ENCODE measurements around the gene SRGAP1.
"Not testable (repeated sequence)": the region's sequence is repeated elsewhere in the genome, so short reads cannot be mapped to it uniquely, and the experiment has no call there.

SRGAP1 gene

DNA sequence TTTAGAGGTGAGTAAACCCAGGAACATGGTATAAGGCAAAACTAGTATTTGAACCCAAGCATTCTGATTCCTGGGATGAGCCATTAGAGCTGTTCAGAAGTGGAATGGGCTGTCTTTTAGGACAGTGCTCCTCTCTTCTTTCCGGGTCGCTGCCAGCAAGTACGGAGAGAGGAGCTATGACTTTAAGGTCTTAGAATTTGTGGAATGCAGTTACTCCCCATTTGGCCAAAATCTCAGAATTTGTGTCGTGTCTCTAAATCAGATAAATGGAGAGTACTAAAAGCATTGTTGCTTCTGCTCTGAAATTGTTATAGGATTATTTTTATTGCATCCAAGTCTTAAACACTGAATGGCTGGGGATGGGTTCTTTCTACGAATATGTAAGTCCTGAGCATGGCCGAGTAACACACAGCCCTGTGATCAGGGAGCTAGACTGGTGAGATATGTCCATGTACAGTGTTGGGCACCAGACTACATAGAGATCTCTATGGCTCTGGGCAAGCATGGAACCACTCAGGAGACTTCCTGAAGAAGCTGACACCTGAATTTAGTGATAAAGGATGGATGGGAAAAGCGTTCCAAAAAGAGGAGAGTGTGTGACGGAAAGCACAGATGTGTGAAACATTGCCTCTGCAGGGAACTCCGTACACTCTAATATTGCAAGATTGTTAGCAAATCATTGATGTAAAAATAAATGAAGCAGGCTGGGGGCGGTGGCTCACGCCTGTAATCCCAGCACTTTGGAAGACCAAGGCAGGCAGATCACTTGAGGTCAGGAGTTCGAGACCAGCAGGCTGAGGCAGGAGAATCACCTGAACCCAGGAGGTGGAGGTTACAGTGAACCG is 184.7 kb downstream of the SRGAP1 start:
- Histone ChIP-seq H3K9ac (ENCODE audit: low read depth, low read length) (no peak overlapping the region), H3K9me3 (ENCODE audit: control insufficient read depth, insufficient read depth, low read length) (no peaks in the 10 kb centered on the region), H3K4me1 (ENCODE audit: control insufficient read depth, insufficient read depth, low read length) (no peaks in the 10 kb centered on the region), H3K36me3 (ENCODE audit: control insufficient read depth, insufficient read depth, low read length) (no peaks in the 10 kb centered on the region), H3K27me3 (ENCODE audit: control insufficient read depth, insufficient read depth, low read length) (no peaks in the 10 kb centered on the region), H3K27ac (ENCODE audit: low read depth, low read length) (no peak overlapping the region), H3K4me3 (ENCODE audit: low read depth, low read length) (no peak overlapping the region)

DNA sequence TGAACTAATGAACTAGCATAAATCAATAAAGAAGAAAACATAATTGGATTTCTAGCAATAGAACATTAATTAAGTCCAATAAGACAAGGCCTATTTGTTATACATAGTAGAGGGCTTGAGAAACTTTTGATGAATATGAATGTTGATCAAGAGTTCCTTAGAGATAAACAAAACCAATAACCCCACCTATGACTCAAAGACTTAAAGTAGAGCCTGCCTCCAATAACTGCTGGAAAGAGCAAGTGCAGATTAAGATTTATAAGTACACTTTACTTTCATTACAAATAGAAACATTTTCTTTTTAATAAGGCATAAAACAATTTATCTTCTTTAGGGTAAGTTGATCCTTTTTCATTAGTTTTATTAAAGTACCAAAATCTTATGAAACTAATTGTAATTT is 185.7 kb downstream of the SRGAP1 start:
- Histone ChIP-seq H3K27ac (ENCODE audit: low read depth, low read length) (no peak overlapping the region), H3K4me3 (ENCODE audit: low read depth, low read length) (no peak overlapping the region), H3K9ac (ENCODE audit: low read depth, low read length) (no peak overlapping the region), H3K4me1 (ENCODE audit: control insufficient read depth, insufficient read depth, low read length) (no peaks in the 10 kb centered on the region), H3K27me3 (ENCODE audit: control insufficient read depth, insufficient read depth, low read length) (no peaks in the 10 kb centered on the region), H3K9me3 (ENCODE audit: control insufficient read depth, insufficient read depth, low read length) (no peaks in the 10 kb centered on the region), H3K36me3 (ENCODE audit: control insufficient read depth, insufficient read depth, low read length) (no peaks in the 10 kb centered on the region)

DNA sequence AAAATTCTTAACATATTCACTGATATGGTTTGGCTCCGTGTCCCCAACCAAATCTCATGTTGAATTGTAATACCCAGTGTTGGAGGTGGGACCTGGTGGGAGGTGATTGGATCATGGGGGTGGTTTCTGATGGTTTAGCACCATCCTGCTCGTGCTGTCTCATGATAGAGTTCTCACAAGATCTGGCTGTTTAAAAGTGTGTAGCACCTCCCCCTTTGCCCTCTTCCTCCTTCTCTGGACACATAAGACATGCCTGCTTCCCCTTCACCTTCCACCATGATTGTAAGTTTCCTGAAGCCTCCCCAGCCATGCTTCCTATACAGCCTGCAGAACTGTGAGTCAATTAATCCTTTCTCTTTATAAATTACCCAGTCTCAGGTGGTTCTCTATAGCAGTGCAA is 189.6 kb downstream of the SRGAP1 start:
- H3K4me3 ChIP-seq (ENCODE audit: low read depth, low read length); H3K4me1 ChIP-seq (ENCODE audit: control insufficient read depth, insufficient read depth, low read length); H3K27me3 ChIP-seq (ENCODE audit: control insufficient read depth, insufficient read depth, low read length); H3K27ac ChIP-seq (ENCODE audit: low read depth, low read length); H3K36me3 ChIP-seq (ENCODE audit: control insufficient read depth, insufficient read depth, low read length); H3K9me3 ChIP-seq (ENCODE audit: control insufficient read depth, insufficient read depth, low read length); H3K9ac ChIP-seq (ENCODE audit: low read depth, low read length): not testable (repeated sequence)

DNA sequence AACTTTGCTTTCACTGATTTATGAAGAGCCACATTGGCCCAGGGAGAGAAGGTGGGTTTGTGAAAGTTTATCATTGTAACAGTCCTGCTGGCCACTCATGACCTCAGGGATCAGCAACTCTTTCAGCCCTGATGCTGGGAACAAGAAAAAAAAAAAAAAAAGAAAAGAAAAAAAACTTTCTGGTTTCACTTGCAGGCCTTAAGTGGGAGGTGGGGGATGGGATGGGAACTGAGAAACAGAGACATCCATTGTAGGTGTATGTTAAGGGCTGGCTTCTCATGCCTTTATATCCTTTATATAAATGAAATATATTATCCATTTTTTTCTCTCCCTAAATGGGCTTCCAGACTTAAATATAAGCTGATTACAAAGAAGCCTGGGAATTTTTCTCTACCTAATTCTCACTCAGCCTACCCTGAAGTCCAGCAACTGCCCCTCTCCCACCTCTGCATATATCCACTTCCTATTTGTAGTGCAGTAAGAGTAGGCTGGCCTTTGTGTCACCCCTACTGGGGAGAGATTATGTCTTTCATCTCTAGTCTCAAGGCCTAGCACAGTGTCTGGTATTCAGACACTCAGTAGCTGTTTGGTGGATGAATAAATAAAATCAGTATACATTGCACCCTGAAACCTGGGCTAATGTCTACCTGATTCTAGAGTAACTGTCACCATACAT is 190.5 kb downstream of the SRGAP1 start:
- no peaks in the 10 kb centered on the region for H3K27me3 ChIP-seq (ENCODE audit: control insufficient read depth, insufficient read depth, low read length)
- no peak overlapping the region for H3K4me3 ChIP-seq (ENCODE audit: low read depth, low read length)
- no peak overlapping the region for H3K9ac ChIP-seq (ENCODE audit: low read depth, low read length)
- H3K36me3 ChIP-seq (ENCODE audit: control insufficient read depth, insufficient read depth, low read length) = no peaks in the 10 kb centered on the region
- H3K9me3 ChIP-seq (ENCODE audit: control insufficient read depth, insufficient read depth, low read length) = no peaks in the 10 kb centered on the region
- H3K4me1 ChIP-seq (ENCODE audit: control insufficient read depth, insufficient read depth, low read length) = peaks cover 18% of the 10 kb centered on the region
- no peak overlapping the region for H3K27ac ChIP-seq (ENCODE audit: low read depth, low read length)

DNA sequence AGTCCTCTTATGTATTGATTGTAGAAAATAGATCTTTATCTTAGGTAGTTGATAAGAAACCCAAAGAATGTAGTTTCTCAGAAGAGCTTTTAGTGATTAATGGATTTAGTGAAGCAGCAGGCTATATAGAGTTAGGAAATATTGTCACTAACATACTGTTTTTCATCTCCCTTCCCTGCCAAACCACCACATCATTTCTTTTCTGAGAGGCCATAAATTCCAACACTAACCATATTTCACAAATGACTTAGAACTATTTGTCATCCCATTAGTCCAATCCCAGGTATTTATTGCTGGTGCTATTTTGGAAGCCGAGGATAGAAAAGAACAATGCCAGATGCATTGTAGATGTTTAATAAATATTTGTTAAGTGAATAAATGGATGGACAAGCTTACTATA is 191.9 kb downstream of the SRGAP1 start:
- Histone ChIP-seq H3K9me3 (ENCODE audit: control insufficient read depth, insufficient read depth, low read length) (no peaks in the 10 kb centered on the region), H3K4me3 (ENCODE audit: low read depth, low read length) (no peak overlapping the region), H3K27ac (ENCODE audit: low read depth, low read length) (no peak overlapping the region), H3K9ac (ENCODE audit: low read depth, low read length) (no peak overlapping the region), H3K36me3 (ENCODE audit: control insufficient read depth, insufficient read depth, low read length) (no peaks in the 10 kb centered on the region), H3K27me3 (ENCODE audit: control insufficient read depth, insufficient read depth, low read length) (no peaks in the 10 kb centered on the region), H3K4me1 (ENCODE audit: control insufficient read depth, insufficient read depth, low read length) (peaks cover 22% of the 10 kb centered on the region)

DNA sequence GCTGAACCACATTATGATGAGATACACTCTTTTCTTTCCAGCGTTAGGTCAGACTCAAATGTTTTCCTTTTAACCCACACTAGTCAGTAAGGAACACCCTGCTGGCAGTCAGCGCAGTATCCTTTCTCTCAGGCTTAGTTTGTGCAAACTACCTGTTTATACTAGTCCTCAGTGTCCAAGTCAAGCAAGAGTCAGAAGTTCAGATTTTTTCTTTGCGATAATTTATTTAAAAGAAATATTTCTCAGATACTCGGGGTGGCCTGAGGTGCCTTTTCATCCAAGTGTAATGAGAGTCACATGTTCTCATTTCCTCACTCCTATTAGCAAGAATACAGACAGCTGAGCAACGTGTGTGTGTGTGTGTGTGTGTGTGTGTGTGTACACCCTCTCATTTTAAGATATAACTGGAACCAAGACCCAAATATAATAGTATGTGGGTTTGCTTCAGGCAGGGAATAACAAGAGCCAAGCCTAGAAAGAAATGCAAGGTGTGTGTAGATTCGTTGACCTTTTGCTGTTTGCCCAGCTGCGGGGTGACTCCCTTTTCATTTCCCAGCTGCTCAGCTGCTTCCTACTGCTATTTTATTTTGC is 194.9 kb downstream of the SRGAP1 start:
- no peaks in the 10 kb centered on the region for H3K36me3 ChIP-seq (ENCODE audit: control insufficient read depth, insufficient read depth, low read length)
- H3K4me1 ChIP-seq (ENCODE audit: control insufficient read depth, insufficient read depth, low read length) = peaks cover 22% of the 10 kb centered on the region
- peak overlapping the region; percentile 60 for H3K27ac ChIP-seq (ENCODE audit: low read depth, low read length)
- H3K4me3 ChIP-seq (ENCODE audit: low read depth, low read length) = no peak overlapping the region; the same call in 1 of the 2 replicates
- no peak overlapping the region for H3K9ac ChIP-seq (ENCODE audit: low read depth, low read length)
- no peaks in the 10 kb centered on the region for H3K9me3 ChIP-seq (ENCODE audit: control insufficient read depth, insufficient read depth, low read length)
- no peaks in the 10 kb centered on the region for H3K27me3 ChIP-seq (ENCODE audit: control insufficient read depth, insufficient read depth, low read length)

DNA sequence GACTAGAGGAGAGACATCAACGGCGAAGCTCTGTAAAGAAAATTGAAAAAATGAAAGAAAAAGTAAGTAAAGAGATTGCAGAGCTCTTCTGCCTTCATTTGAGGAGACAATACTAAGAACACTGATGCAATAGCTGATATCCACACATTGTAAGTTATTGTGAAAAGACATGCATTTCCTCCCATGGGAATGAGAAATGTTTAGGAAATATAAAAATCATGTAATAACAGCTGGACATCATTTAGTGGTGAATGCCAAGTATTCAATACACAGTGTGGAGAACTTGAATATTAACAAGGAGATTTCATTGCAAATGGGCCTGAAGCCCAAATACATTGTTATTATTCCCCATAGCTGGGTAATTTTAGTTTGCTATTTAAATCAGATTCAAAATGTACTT is 198.4 kb downstream of the SRGAP1 start:
- H3K9ac ChIP-seq (ENCODE audit: low read depth, low read length) = no peak overlapping the region
- H3K27ac ChIP-seq (ENCODE audit: low read depth, low read length) = no peak overlapping the region
- no peaks in the 10 kb centered on the region for H3K27me3 ChIP-seq (ENCODE audit: control insufficient read depth, insufficient read depth, low read length)
- no peaks in the 10 kb centered on the region for H3K36me3 ChIP-seq (ENCODE audit: control insufficient read depth, insufficient read depth, low read length)
- peaks cover 22% of the 10 kb centered on the region for H3K4me1 ChIP-seq (ENCODE audit: control insufficient read depth, insufficient read depth, low read length)
- H3K4me3 ChIP-seq (ENCODE audit: low read depth, low read length) = no peak overlapping the region
- no peaks in the 10 kb centered on the region for H3K9me3 ChIP-seq (ENCODE audit: control insufficient read depth, insufficient read depth, low read length)

DNA sequence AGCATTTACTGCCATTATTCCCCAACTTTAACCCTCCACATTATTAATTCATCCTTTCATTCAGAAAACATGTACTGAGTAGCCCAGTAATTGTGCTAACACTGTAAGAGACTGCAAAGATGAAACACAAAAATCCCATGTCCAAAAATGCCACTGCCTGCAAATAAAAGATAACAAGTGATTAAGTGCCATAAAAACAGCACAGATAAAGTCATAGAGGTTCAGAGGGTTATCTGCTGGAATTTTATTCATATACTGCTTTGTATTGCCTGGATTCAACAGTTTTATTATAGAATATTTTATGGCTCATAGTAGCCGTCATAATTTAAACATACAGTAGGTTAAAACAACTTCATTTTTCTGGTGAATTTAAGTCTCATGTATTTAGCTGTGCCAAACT is 199.7 kb downstream of the SRGAP1 start:
- Histone ChIP-seq H3K4me1 (ENCODE audit: control insufficient read depth, insufficient read depth, low read length) (peaks cover 13% of the 10 kb centered on the region), H3K36me3 (ENCODE audit: control insufficient read depth, insufficient read depth, low read length) (no peaks in the 10 kb centered on the region), H3K4me3 (ENCODE audit: low read depth, low read length) (no peak overlapping the region), H3K27me3 (ENCODE audit: control insufficient read depth, insufficient read depth, low read length) (no peaks in the 10 kb centered on the region), H3K27ac (ENCODE audit: low read depth, low read length) (no peak overlapping the region), H3K9me3 (ENCODE audit: control insufficient read depth, insufficient read depth, low read length) (no peaks in the 10 kb centered on the region), H3K9ac (ENCODE audit: low read depth, low read length) (no peak overlapping the region)

DNA sequence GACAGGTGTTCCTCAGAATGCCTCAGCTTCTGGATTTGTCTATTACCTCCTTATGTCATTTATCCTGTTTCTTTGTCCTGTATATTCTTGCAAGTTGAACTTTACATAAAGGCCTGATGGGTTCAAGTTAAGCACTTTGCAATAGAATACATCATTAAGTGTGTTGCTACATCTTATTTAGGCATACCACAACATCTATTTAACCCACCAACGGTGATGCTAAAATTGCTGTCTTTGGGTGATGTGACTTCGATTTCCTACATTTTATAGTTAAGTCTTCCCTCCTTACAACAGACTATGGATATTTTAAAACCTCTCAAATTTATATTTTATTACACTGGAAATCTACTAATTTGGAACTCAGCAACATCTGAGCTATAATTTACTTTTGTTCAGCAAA is 206.6 kb downstream of the SRGAP1 start:
- H3K9ac ChIP-seq (ENCODE audit: low read depth, low read length) = no peak overlapping the region
- no peak overlapping the region for H3K27ac ChIP-seq (ENCODE audit: low read depth, low read length)
- no peaks in the 10 kb centered on the region for H3K36me3 ChIP-seq (ENCODE audit: control insufficient read depth, insufficient read depth, low read length)
- H3K4me3 ChIP-seq (ENCODE audit: low read depth, low read length) = no peak overlapping the region
- H3K27me3 ChIP-seq (ENCODE audit: control insufficient read depth, insufficient read depth, low read length) = no peaks in the 10 kb centered on the region
- H3K9me3 ChIP-seq (ENCODE audit: control insufficient read depth, insufficient read depth, low read length) = no peaks in the 10 kb centered on the region
- H3K4me1 ChIP-seq (ENCODE audit: control insufficient read depth, insufficient read depth, low read length) = no peaks in the 10 kb centered on the region

DNA sequence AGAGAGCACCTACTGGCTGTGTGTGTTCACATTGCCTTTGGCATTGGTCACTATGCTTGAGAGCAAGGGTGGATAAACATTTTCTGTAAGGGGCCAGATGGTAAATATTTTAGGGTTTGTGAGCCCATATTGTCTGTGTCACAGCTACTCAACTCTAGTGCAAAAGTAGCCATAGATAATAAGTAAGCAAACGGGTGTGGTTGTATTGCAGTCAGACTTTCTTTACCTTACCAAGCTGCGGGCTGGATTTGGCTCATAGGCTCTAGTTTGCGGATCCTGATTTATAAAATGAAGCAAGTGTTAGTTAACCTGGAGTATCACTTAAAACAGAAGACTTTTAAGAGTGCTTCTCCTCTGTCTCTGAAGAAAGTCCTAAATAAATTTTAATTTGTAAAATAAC is 208.6 kb downstream of the SRGAP1 start:
- Histone ChIP-seq H3K4me1 (ENCODE audit: control insufficient read depth, insufficient read depth, low read length) (no peaks in the 10 kb centered on the region), H3K27ac (ENCODE audit: low read depth, low read length) (no peak overlapping the region)

DNA sequence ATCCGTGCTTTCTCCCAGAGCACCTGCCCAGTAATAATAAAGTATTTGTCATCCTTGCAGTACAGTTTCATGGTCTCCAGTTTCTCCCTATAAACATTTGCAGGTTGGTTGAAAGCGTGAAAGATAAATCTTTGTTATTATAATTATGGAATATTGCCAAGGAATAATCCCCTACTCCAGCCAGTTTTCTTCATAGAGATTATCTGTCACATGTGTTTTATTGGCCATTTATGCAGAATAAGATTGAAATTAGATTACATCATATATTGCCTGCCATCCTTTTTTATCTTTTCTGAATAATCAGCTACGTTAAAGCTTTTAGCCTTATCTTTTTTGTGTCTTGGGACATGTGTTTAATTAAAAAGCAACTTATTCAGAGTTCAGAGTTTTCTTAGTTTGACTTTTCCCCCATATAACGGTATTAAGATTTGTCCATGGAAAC is 209.6 kb downstream of the SRGAP1 start:
- Histone ChIP-seq H3K27ac (ENCODE audit: low read depth, low read length) (no peak overlapping the region), H3K4me3 (ENCODE audit: low read depth, low read length) (no peak overlapping the region), H3K9me3 (ENCODE audit: control insufficient read depth, insufficient read depth, low read length) (no peaks in the 10 kb centered on the region), H3K4me1 (ENCODE audit: control insufficient read depth, insufficient read depth, low read length) (peaks cover 6% of the 10 kb centered on the region; the same call in 1 of the 2 replicates), H3K27me3 (ENCODE audit: control insufficient read depth, insufficient read depth, low read length) (no peaks in the 10 kb centered on the region), H3K9ac (ENCODE audit: low read depth, low read length) (no peak overlapping the region), H3K36me3 (ENCODE audit: control insufficient read depth, insufficient read depth, low read length) (no peaks in the 10 kb centered on the region)

More for the DNA sequence above, 208.6 kb downstream of the SRGAP1 start:
- H3K36me3 ChIP-seq (ENCODE audit: control insufficient read depth, insufficient read depth, low read length) = no peaks in the 10 kb centered on the region
- H3K9ac ChIP-seq (ENCODE audit: low read depth, low read length) = no peak overlapping the region
- H3K4me3 ChIP-seq (ENCODE audit: low read depth, low read length) = no peak overlapping the region
- H3K27me3 ChIP-seq (ENCODE audit: control insufficient read depth, insufficient read depth, low read length) = no peaks in the 10 kb centered on the region
- no peaks in the 10 kb centered on the region for H3K9me3 ChIP-seq (ENCODE audit: control insufficient read depth, insufficient read depth, low read length)

Measured in HUES48 (cell line).